GM12878 (cell line): ENCODE results near the gene NELFE. TPM values are rescaled to one million over a fixed set of nuclear protein-coding genes. Genes with fewer than 3 reads are reported as not detected.
A peak's percentile ranks its signal among the peaks of the same experiment; 100 is the strongest.

ENCODE experiments used
- ATAC-seq: fragments of 200-7000 bp; cut with Tn5 transposase; 3 replicates; pipeline ENCODE4 v1.9.1; 2020; ENCODE audit warnings: mild to moderate bottlenecking, moderate library complexity
- BruUV-seq: library from RNA; stranded (reverse); fragments of 400-500 nt; replicated peaks from 2 replicates; lab custom pipeline; 2021; lab: Mats Ljungman, UMichigan
- CTCF ChIA-PET: fragments of 300-600 bp; sonication (Branson Sonifier 250); formaldehyde crosslinking; extraction: SDS; loops from one replicate; lab custom pipeline; 2021; ENCODE audit warnings: inconsistent platforms; lab: Yijun Ruan, JAX
- POLR2A ChIA-PET: fragments of 350-600 bp; formaldehyde crosslinking; extraction: SDS; loops from one replicate; lab custom pipeline; 2021; ENCODE audit warnings: inconsistent platforms; lab: Charles Lee
- RAD21 ChIA-PET: fragments of 300-600 bp; sonication (Branson Sonifier 250); formaldehyde crosslinking; loops from one replicate; lab custom pipeline; 2023; ENCODE audit warnings: antibody characterized with exemption; ENCODE audit not compliant: unreplicated experiment; lab: Charles Lee
- SMC1A ChIA-PET: fragments of 300-600 bp; sonication (Branson Sonifier 250); formaldehyde crosslinking; loops from one replicate; lab custom pipeline; 2023; ENCODE audit not compliant: unreplicated experiment, uncharacterized antibody; lab: Charles Lee
- DNase-seq: peaks from one replicate; pipeline ENCODE4 v3.0.0-alpha.2; 2011; ENCODE audit warnings: low read depth, low spot score
- FAIRE-seq: peaks from 3 replicates; lab custom pipeline; 2011; peaks lifted over from hg19 to GRCh38; lab: Jason Lieb, UNC
- H2AFZ ChIP-seq: 2 replicates; pipeline ENCODE4 v1.6.0; 2011; ENCODE audit warnings: low read depth, low read length, control low read depth; ENCODE audit not compliant: control insufficient read depth
- H3K27ac ChIP-seq: 2 replicates; pipeline ENCODE4 v1.5.1; 2011; ENCODE audit warnings: control low read depth; ENCODE audit not compliant: control insufficient read depth, insufficient read depth
- H3K27me3 ChIP-seq, 2 experiments: replicated peaks in 1 of 2; 2 replicates each; pipeline versions ENCODE4 v1.6.0 to v1.6.1; 2011; ENCODE audit warnings: low read length in 1 of 2; ENCODE audit not compliant: control insufficient read depth in 2 of 2, insufficient read depth in 2 of 2
- H3K36me3 ChIP-seq, 2 experiments: 2 replicates each; pipeline ENCODE4 v1.5.1; 2011; ENCODE audit warnings: low read length in 1 of 2; ENCODE audit not compliant: control insufficient read depth in 2 of 2, insufficient read depth in 2 of 2
- H3K4me1 ChIP-seq: 2 replicates; pipeline ENCODE4 v1.6.1; 2011; ENCODE audit warnings: mild to moderate bottlenecking, low read length, moderate library complexity, mixed read lengths; ENCODE audit not compliant: control insufficient read depth, insufficient read depth
- H3K4me2 ChIP-seq: 2 replicates; pipeline ENCODE4 v1.6.0; 2011; ENCODE audit warnings: control low read depth; ENCODE audit not compliant: control insufficient read depth, insufficient read depth
- H3K4me3 ChIP-seq: fragments of 200-600 bp; sonication (generic); 2 replicates; pipeline ENCODE4 v1.5.1; 2016
- H3K79me2 ChIP-seq: 2 replicates; pipeline ENCODE4 v1.6.0; 2011; ENCODE audit warnings: low read length; ENCODE audit not compliant: control insufficient read depth, insufficient read depth
- H3K9ac ChIP-seq: 2 replicates; pipeline ENCODE4 v1.8.0; 2011; ENCODE audit warnings: low read length, control low read depth, mixed read lengths; ENCODE audit not compliant: control insufficient read depth, insufficient read depth
- H3K9me3 ChIP-seq: replicated peaks from 3 replicates; pipeline ENCODE4 v1.5.1; 2011; ENCODE audit warnings: mild to moderate bottlenecking, low read length; ENCODE audit not compliant: control insufficient read depth, insufficient read depth
- H4K20me1 ChIP-seq: 2 replicates; pipeline ENCODE4 v1.6.0; 2011; ENCODE audit not compliant: control insufficient read depth, insufficient read depth
- BACH1 ChIP-seq: fragments of 450-650 bp; IDR thresholded peaks from 2 replicates; pipeline ENCODE4 v1.6.1; 2017; ENCODE audit warnings: mild to moderate bottlenecking, borderline replicate concordance
- CEBPB ChIP-seq, 2 experiments: fragments of 150-350 bp in 1 of 2; IDR thresholded peaks; 2 replicates each; pipeline ENCODE4 v1.6.1; 2012 to 2014; ENCODE audit warnings: low read depth in 2 of 2, low read length in 2 of 2, borderline replicate concordance in 1 of 2, inconsistent platforms in 1 of 2
- CHD2 ChIP-seq: IDR thresholded peaks from 2 replicates; pipeline ENCODE4 v1.6.1; 2011; ENCODE audit warnings: low read depth, low read length, improper control_type of control experiment, borderline replicate concordance
- CHD4 ChIP-seq: fragments of 200-600 bp; sonication (generic); IDR thresholded peaks from 2 replicates; pipeline ENCODE4 v1.6.1; 2016; ENCODE audit warnings: mild to moderate bottlenecking
- DPF2 ChIP-seq: fragments of 450-650 bp; IDR thresholded peaks from 2 replicates; pipeline ENCODE4 v1.6.1; 2017; ENCODE audit warnings: mild to moderate bottlenecking
- EGR1 ChIP-seq, 2 experiments: IDR thresholded peaks; 1 replicate in 1 of 2; 2 replicates in 1 of 2; pipeline ENCODE4 v1.6.1; 2011 to 2012; ENCODE audit warnings: low read depth in 2 of 2, low read length in 2 of 2, borderline replicate concordance in 1 of 2, mild to moderate bottlenecking in 1 of 2, moderate library complexity in 1 of 2
- ELK1 ChIP-seq: IDR thresholded peaks from 2 replicates; pipeline ENCODE4 v1.6.1; 2012; ENCODE audit warnings: low read depth, low read length, improper control_type of control experiment
- LARP7 ChIP-seq: fragments of 450-650 bp; IDR thresholded peaks from 2 replicates; pipeline ENCODE4 v1.6.1; 2017; ENCODE audit warnings: mild to moderate bottlenecking
- PAX8 ChIP-seq: fragments of 450-650 bp; IDR thresholded peaks from 2 replicates; pipeline ENCODE4 v1.6.1; 2017; ENCODE audit warnings: mild to moderate bottlenecking, moderate library complexity
- POLR2AphosphoS5 ChIP-seq: IDR thresholded peaks from 2 replicates; pipeline ENCODE4 v1.6.1; 2011; ENCODE audit warnings: mild to moderate bottlenecking, low read length, inconsistent platforms
- SPI1 ChIP-seq: IDR thresholded peaks from 2 replicates; pipeline ENCODE4 v1.6.1; 2011; ENCODE audit warnings: low read depth, mild to moderate bottlenecking, low read length, moderate library complexity, borderline replicate concordance; ENCODE audit not compliant: insufficient read depth
- ZBED1 ChIP-seq: IDR thresholded peaks from 2 replicates; pipeline ENCODE4 v1.6.1; 2016; ENCODE audit warnings: borderline replicate concordance
- ZBTB33 ChIP-seq: fragments of 450-650 bp; IDR thresholded peaks from 2 replicates; pipeline ENCODE4 v1.6.1; 2017; ENCODE audit warnings: mild to moderate bottlenecking
- ZNF217 ChIP-seq: fragments of 450-650 bp; IDR thresholded peaks from 2 replicates; pipeline ENCODE4 v1.6.1; 2017; ENCODE audit warnings: antibody characterized with exemption, mild to moderate bottlenecking
- ZNF384 ChIP-seq: IDR thresholded peaks from 2 replicates; pipeline ENCODE4 v1.6.1; 2012; ENCODE audit warnings: low read depth, mild to moderate bottlenecking, low read length, improper control_type of control experiment, borderline replicate concordance
- ZNF687 ChIP-seq: fragments of 450-650 bp; IDR thresholded peaks from 2 replicates; pipeline ENCODE4 v1.6.1; 2017; ENCODE audit warnings: mild to moderate bottlenecking, moderate library complexity
- WGBS: methylation state at CpG from one replicate; pipeline ENCODE4 v1.1.6; 2016; ENCODE audit warnings: low lambda C conversion rate; ENCODE audit not compliant: insufficient replicate concordance, insufficient coverage; ENCODE audit errors: missing lambda C conversion rate; 5-methylcytosine and 5-hydroxymethylcytosine counted together
- in situ Hi-C: fragments of 300-500 bp; cut with MboI; formaldehyde crosslinking; loops from 9 replicates; pipeline ENCODE4 v1.14.3; 2018; ENCODE audit warnings: mixed read lengths
- intact Hi-C: fragments of 100-400 bp; cut with micrococcal nuclease; formaldehyde crosslinking; loops from one replicate; pipeline ENCODE4 v1.14.2; 2022; ENCODE audit not compliant: unreplicated experiment
- polyA plus RNA-seq, 11 experiments: library from polyadenylated mRNA; depleted of rRNA in 4 of 11; unstranded in 6 of 11; stranded (reverse) in 5 of 11; fragments of >200 nt; fragmentation: Nextera tagmentation in 4 of 11; fragmentation: Illumina TruSeq in 1 of 11; extraction: Ambion mirVana in 4 of 11; extraction: Trizol in 1 of 11; gene quantifications; 1 replicate in 1 of 11; 2 replicates in 10 of 11; pipeline versions ENCODE4 v1.2.1 to v1.2.3, GENCODE V29; 2011 to 2016; ENCODE audit warnings: inconsistent platforms in 2 of 11, missing spikeins in 2 of 11, low read depth in 1 of 11
- total RNA-seq, 4 experiments: library from RNA; depleted of rRNA in 3 of 4; stranded (reverse); fragments of >200 nt in 3 of 4; fragmentation: Illumina TruSeq in 1 of 4; extraction: Trizol in 1 of 4; gene quantifications; 2 replicates each; pipeline versions ENCODE4 v1.2.1 to v1.2.3, GENCODE V29; 2013 to 2021

The NELFE gene
- total and polyA plus RNA-seq, 10 of the 15 experiments (the other 5 are each of a cell fraction or from before 2014, with no cell fraction given): 8.5 to 105 (median 59.7) TPM

- in situ Hi-C loops: loop anchor here (10.0 kb wide), 1 partner anchor 62 kb away; the partner anchor contains the start of gene CYP21A2
- RAD21 ChIA-PET: interaction anchor here (1.1 to 1.9 kb wide), 2 partner anchors 14 to 143 kb away, joined by 5 to 11 read pairs; partner anchors contain the start of genes NELFE and SKIC2
- Histone ChIP-seq H3K27me3 (no peaks in the 10 kb centered on the region), H4K20me1 (no peaks in the 10 kb centered on the region), H3K9ac (peak overlapping the region; percentile 90), H3K4me2 (peak overlapping the region; percentile 100), H3K4me1 (peaks cover 13% of the 10 kb centered on the region), H3K79me2 (peaks cover 22% of the 10 kb centered on the region), H3K36me3 (peaks cover 2 to 4% of the 10 kb centered on the region in 2 experiments; a peak in 2 of 4 replicates), H3K4me3 (peak overlapping the region; percentile 66), H2AFZ (peak overlapping the region; percentile 99), H3K9me3 (no peaks in the 10 kb centered on the region), H3K27ac (peak overlapping the region; percentile 99)
- 4% methylated on average over 19 of the region's 19 CpGs for whole genome bisulfite sequencing
- no peak for FAIRE-seq
- POLR2A ChIA-PET: interaction anchor here (1.1 to 4.3 kb wide), 3 partner anchors 15 to 77 kb away, joined by 5 to 48 read pairs (median 5); partner anchors contain the start of genes NELFE, SKIC2 and ZBTB12
- SMC1A ChIA-PET: interaction anchor here (1.8 kb wide), 1 partner anchor 14 kb away, joined by 17 read pairs; the partner anchor contains the start of genes NELFE and SKIC2
- BruUV-seq: TSS peak; percentile 76
- no peak for ATAC-seq
- CTCF ChIA-PET: interaction anchor here (1.3 to 3.1 kb wide), 3 partner anchors 8 to 20 kb away, joined by 4 to 10 read pairs (median 7); no protein-coding TSS in a partner anchor
- no peak for DNase-seq
- intact Hi-C loops: loop anchor here (1.0 kb wide), 1 partner anchor 14 kb away; the partner anchor contains the start of gene SKIC2
- TF ChIP-seq POLR2AphosphoS5 (no peak), ZNF384 (no peak), ELK1 (no peak), DPF2 (no peak), BACH1 (no peak; the same call in 1 of the 2 replicates), ZNF687 (no peak), CEBPB (IDR thresholded peaks at IDR 0.05; ENCODE audit: borderline replicate concordance in 1 of 2, low read depth in 2 of 2, low read length in 2 of 2) (no peak), PAX8 (no peak), ZBED1 (no peak), CHD2 (no peak), SPI1 (0 out of 2 replicates have a peak, but pooled peaks have one; percentile 0), ZNF217 (no peak), ZBTB33 (no peak), LARP7 (peak; percentile 0; the same call in 1 of the 2 replicates), EGR1 (IDR thresholded peaks at IDR 0.05; ENCODE audit: borderline replicate concordance in 1 of 2, low read depth in 2 of 2, low read length in 2 of 2) (0 out of 3 replicates have a peak, but pooled peaks of 1 of the 2 experiments have one; percentile 0), CHD4 (no peak)
Measured at GRCh38 chr6:31972709-31973350, 14.1 kb upstream of the NELFE start.
